Kidney glomerular epithelial cell (primary cell): Measurements from ENCODE around the gene IQUB.
"Not testable (repeated sequence)": the region's sequence is repeated elsewhere in the genome, so short reads cannot be mapped to it uniquely, and the experiment has no call there.

Experiments
- DNase-seq: peaks from one replicate; lab custom pipeline; 2025; lab: John Stamatoyannopoulos, UW

Gene IQUB

DNA sequence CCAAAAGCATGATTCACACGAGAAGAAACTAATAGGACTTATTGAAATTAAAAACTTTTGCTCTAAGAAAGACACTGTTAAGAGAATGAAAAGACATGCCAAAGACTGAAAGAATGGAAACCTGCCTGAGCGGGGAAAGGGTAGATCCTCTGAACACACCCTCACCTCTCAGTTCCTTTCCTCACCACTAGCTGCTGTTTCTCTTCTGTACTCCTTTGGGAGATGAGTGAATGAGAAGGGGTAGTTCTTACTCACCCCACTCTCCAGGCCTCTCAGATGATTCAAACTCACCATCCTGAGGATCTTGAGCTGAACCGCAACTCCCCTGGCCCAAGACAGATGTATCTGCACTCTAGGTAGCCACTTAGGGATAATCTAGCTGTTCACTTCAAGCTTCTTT is 41.9 kb downstream of the IQUB start:
- no peak for DNase-seq

DNA sequence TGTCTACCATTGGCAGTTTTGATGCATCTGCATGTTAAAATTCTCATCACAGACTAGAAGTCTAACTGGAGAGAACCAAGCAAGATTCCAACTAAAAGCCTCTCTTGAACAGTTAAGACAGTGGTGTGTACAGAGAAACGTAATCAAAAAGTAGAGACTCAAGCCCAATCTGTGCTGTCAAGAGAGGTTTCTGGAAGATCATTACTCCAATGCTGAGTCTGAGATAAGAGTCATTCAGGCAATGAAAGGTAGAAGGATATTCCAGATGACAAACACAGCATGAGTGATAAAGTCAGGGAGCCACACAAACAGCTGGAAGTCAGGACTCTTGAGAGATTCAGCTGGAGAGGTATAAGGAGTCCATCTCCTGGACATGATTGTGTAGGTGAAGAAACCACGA is 48.7 kb downstream of the IQUB start:
- DNase-seq: no peak

DNA sequence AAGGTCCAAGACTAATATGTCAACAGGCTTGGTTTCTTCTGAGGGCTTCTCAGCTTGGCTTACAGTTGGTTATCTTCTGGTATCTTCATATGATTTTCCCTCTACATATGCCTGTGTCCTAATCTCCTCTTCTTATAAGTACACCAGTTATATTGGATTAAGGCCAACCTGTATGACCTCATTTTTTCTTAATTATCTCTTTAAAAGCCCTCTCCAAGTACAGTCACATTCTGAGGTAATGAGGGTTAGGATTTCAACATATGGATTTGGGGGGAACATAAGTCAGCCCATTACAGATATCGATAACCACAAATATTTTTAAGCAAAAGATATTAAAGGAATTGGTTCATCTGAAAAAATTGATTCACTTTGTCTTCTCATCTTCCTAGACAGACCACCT is 49.2 kb downstream of the IQUB start:
- DNase-seq: no peak

DNA sequence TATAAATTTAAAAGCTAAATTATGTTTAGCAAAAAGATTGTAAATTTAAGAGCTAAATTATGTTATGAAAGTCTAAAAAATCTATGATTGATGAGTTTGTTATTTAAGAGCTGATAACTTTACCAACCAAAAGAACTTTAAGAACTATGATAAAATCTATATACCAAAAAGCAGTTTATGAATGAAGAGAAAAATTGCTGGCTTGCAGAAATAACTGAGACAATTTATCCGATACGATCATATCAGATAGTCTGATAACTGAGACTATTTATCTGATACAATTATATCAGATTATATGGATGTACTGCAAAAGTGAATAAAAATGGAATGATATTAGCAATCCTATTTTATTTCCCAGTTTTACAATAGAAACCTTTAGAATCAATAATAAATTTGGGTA is 50.2 kb downstream of the IQUB start:
- no peak for DNase-seq

DNA sequence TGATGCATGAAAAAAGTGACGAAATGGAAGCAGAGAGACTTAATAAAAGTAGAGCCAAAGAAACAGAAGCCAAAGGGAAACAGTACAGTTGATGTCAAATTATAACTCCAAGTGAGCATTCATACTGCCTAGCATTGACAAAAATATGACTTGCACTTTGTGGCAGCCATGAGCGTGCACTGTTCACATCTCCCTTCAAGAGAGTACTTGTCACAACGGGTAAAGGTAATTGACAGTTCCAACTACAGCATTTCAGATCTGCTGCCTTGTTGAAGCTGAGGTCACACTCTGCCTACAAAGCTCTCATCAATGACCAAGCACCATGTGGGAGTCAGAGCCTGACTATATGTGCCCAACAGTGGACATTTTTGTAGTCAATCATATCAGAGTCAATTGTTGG is 54.3 kb downstream of the IQUB start:
- DNase-seq: no peak

DNA sequence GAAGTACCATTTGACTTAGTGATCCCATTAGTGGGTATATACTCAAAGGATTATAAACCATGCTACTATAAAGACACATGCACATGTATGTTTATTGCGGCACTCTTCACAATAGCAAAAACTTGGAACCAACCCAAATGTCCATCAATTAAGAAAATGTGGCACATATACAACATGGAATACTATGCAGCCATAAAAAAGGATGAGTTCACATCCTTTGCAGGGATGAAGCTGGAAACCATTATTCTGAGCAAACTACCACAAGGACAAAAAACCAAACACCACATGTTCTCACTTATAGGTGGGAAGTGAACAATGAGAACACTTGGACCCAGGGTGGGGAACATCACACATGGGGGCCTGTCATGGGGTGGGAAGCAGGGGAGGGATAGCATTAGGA is 56.3 kb downstream of the IQUB start:
- not testable (repeated sequence) for DNase-seq

DNA sequence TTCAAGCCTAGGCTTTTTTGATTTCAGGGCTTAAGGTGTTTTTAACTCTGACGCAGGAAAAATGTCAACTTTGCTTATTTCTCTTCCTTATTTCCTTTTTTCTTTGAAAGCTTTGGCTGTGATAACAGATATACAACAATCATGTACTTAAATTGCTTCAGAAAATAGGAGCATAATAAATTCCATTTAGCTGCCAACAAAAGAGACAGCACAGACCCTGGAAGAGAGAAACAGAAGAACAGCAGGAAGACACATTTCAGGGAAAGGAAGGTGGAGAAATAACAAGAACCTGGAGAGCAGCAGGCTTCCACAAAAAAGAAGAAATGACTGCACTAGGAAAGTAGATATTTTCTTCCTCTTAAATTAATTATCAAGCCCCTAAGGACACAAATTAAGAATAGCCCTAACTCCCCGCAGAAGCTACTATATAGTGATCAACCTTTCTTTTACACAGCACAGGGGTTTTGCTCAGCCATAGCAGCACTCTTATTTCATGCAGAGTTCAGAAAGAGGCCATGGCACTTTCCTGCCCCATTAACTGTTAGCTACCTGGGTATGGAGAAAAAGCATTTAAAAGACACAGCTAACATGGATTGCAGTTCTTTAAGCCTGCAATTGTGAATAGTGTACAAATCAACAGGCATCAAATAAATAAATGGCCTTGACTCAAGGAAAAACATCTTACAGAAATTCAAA is 61.5 kb downstream of the IQUB start:
- no peak for DNase-seq

DNA sequence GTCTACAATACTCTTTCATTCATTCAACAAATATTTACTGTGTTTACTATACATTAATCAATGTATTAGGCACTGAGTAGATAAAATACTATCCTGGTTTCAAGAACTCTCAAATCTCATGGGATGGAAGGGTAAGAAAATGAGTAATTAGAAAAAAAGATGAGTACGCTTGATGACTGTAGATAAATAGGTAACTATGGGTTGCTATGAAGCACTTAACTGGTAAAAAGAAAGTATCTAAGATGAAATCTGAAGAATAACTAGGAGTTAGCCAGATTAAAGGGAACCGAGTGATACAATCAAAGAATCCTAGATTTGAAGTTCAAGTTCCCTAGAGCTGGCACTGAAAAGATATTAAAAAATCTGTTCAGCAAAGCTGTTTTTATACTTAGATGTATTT is 62.1 kb downstream of the IQUB start:
- DNase-seq: no peak

DNA sequence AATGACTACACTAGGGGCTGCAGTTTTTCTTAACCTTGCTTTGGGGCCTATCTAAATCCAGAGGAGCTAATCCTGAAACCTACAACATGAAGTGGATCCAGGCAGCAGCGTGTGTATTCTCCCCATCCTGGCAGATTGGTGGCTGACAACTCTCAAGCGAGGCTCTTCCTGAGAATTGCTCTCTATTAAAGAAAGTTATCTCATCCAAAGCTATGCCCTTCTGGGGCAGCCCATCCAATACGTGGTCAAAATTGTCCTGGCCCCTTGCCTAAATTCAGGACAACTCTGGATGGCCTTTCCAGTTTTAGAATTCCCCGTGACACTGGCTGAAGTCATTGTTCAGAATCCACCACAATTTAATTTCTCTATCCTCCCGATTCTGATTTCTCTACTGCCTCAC is 66.1 kb downstream of the IQUB start:
- DNase-seq: no peak

DNA sequence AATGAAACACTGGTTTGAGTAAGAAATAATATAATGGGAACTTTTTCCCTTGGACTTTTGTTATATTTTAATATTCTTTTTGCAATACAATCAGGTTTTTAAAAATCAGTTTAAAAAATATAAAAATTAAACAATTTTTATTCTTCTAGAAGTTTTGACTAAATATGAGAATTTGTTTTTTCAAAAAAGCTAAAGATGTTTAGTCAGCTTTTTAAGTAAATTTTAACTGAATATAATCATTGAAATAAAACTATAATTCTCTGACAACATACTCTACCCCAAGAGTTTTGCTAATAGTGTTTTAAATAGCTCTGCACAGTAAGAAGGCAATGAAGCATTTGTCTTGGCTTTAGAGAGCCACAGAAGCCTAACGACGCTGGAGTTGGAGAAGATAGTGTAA is 70.5 kb downstream of the IQUB start:
- DNase-seq: no peak

DNA sequence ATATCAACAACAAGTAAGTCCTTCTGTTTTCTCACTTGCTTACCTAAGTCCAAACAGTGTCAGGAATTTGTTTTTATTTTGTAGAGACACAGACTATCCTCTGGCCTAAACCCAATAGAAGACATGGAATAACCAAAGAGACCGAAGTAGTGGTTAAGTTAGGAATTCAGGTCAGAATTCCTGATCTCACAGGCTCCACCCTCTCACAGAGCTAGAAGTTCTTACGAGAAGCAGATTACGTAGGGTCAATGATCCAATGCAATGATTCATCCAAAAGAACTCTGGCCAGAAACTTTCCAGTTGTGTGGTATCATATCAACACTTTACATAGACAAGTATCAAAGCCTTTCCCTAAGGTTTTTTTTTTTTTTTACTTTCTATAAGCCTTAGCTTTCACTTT is 73.8 kb downstream of the IQUB start:
- peak; percentile 98 for DNase-seq

DNA sequence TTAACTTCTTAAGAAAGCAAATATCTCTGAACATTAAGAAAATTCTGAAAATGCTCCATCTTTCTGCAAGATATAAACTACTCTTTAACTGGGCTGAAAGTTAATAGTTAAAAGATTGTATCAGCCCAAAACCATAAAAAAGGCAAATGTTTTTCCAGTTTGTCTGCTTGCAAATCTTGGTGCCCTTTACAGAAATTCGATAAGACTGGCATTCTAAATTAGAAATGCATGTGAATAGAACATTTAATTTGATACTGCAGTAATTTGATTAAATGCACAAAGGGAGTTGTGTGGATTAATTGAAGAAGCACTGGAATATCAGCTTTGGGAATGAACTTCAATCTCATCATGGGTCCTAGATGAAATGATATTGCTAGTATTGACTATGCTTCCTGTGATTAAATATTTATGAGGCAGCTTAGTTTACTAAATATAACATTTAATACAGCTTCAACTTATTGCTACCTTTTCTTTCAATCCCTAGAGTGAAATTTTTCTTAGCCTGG is 78.4 kb downstream of the IQUB start:
- DNase-seq: no peak

DNA sequence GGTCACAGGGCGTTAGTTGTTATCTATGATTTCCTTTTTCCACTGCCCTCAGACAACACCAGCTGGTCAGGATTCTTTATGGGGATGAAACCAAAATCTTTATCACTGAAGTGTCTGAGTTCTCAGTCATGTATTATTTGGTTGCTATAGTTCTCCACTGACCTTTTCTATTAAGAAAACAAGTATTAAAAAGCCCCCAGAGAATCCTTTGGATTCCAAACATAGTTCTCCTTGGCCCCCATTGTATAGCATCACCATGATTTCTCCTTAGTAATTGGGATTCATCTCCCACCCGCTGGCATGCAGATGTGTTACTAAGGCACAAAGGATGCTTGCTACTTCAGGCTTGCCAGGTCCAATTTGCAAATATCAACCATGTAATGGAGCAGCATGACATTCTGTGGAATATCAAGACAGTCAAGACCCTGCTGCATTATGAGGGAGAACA is 94.3 kb downstream of the IQUB start:
- DNase-seq: no peak

DNA sequence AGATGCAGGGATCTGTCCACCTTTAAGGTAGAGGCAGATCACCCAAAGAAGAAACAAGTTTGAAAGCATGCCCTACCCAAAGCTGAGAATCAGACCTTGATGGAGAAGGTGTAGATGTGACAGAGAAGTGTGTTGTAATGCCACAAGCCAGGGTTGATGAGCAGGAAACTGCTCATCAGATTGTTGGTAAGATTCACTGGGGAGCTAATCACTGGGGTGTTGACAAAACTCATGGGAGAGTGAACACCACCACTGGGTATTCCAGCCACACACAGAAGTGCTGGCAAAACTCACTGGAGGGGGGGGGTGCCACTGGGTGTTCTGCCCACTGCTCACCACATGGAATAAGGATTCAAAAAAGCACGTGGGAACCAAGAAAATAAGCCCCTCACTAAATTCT is 95.2 kb downstream of the IQUB start:
- no peak for DNase-seq

DNA sequence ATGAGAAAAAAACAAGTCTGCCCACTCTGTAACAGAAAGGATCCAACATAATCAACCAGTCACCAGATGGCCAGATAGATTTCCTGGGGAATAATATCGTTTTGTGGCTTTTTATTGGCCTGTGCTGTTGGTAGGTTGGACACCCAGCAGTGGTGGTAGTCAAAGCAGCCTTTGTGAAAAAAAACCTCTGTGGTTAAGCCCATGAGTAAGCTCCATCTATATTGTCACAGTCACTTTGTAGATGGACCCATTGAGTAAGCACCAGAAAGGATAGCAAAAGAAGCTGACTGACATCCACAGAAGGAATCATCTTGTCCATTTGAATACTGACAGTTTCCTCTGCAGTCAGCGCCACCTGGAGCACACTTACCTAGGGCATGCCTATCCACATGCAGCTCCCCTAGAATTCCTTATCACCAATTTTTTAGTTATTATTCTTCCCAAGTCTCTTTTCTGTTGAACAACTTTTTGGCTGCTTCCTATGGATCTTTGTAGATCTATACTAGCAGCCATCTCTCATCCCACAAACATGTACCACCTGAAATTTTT is 96.9 kb downstream of the IQUB start:
- no peak for DNase-seq

DNA sequence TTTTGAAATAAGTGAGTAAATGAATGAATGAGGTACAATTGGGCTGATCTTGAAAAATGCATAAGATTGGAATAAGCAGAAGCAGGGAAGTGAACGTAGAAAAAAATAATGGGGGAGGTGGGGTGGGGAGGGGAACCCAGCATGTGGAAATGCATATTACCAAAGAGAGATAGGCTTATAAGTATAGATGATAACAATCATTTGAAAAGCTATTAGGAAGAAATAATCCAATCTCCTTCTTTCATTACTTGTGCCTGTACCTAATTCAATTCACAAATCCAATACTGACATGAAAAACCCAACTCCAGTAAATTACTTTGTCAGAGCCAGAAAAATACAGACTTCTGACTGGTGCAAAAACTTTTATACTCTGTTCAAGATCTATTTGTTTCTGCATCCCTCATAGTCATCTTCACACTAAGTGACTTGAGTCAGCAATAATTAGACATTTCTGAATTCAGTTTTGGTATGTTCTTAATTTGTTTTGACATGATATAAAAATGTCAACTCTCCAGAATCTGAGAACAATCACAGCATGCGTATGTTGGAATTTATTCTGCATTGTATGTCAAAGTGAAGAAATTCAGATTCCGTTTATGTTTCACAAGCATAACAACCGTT is 99.2 kb downstream of the IQUB start:
- DNase-seq: no peak

DNA sequence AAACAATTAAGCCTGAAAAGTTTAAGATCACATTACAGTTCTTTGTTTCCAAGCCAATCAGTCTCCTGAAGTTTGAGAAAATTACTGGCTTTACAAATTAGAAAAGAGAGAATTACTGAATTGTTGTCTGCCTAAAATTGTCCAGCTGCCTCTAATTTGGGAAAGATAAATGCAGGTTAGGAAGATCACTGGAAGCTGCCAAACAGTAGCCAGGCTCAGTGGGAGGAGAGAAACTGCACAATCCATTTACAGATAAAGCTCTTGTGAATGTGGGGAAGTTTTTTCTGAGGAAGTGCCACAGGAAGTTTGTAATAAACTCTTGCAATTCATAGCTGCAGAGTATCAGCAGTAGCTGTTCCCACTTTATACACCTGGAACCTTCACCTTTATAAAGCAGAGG is 100.7 kb downstream of the IQUB start:
- no peak for DNase-seq

DNA sequence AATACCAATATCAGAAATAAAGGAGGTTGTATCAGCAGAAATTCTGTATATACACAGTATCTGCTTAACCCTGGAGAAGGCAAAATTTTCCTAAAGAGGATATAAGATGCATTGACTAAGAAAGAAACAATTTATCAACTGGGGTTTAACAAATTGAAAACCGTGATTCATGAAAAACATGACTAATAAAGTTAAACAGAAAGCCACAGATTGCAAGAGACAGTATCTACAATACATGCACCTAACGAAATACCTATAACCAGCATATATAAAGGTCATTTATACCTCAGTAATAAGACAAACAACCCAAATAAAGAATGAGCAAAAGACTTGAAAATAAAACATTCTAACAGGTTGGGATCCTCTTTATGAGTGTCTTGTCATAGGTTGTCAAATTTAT is 101.8 kb downstream of the IQUB start:
- DNase-seq: no peak

DNA sequence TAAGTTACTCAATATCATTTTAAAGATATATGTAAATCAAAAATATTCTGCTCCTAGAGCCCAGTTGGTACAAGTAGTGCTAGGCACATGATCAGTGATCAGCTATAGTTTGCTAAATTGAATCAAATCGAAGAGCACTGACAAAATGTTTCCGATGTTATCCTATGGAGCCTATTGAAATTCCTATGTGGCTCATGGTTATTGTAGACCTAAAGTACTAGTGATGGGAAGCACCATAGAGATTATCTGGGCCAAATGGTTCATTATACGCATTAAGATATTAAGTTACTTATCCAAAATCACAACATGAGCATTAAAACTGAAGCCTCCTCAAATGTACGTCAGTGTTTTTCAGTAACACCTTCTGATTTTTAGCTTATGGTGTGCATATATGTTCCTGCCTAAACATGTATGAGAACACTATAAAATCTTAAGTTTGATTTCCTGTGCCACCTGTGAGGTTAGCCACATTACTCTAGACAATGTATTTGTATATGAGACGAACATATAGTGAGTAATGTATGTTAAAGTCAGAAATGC is 103.2 kb downstream of the IQUB start:
- DNase-seq: no peak

DNA sequence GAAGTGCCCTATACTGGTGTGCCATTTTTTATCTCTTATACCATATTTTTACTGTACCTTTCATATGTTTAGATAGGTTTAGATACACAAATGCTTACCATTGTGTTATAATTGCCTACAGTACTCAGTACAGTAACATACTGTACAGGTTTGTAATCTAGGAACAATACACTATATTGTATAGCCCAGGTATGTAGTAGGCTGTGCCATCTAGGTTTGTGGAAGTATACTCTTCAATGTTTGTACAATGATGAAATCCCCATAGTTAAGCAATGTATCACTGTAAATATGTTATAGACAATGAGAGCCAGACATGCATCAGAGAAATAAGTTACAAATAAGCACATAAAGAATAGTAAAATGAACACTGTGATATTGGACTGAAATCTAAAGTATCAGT is 109.1 kb downstream of the IQUB start:
- DNase-seq: no peak

DNA sequence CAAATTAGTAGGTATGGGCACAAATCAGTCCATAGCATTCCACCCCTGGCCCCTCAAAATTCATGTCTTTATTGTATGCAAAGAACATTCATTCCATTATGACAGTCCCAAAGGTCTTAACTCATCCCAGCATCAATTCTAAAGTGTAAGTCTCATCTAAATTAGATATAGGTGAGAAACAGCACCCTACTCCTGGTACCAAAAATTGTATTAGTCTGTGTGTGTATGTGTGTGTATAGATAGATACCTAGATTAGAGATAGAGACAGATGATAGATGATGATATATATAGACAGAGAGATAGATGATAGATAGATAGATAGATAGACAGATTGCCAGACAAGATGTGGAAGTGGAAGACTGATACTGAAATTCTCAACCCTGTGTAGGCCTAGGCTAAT is 109.9 kb downstream of the IQUB start:
- DNase-seq: no peak

DNA sequence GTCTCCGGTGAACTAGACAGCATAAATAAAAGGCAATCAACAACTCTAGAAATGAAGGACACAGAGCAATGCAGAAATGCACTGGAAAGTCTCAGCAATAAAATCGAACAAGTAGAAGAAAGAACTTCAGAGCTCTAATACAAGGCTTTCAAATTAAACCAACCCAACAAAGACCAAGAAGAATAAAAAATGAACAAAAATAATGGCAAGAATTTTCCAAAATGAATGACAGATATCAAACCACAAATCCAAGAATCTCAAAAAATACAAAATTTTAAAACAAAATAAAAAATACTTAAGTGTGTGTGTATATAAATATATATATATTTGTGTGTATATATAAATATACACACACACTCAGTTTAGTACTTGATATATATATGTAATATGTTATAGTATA is 110.8 kb downstream of the IQUB start:
- no peak for DNase-seq

DNA sequence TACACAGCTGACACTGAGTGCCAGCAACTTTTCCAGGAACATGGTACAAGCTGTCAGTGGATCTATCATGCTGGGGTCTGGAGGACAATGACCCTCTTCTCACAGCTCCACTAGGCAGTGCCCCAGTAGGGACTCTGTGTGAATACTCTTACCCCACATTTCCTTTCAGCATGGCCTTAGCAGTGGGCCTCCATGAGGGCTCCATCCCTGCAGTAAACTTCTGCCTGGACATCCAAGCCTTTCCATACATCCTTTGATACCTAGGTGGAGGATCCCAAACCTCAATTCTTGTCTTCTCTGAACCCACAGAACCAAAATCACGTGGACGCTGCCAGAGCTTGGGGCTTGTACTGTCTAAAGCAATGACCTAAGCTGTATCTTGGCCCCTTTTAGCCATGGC is 116.8 kb downstream of the IQUB start:
- DNase-seq: no peak
